GM12878 (cell line): Measurements from ENCODE around the gene TMPRSS13. TPM values are rescaled to one million over a fixed set of nuclear protein-coding genes. Genes with fewer than 3 reads are reported as not detected.

Experiments
- ATAC-seq: fragments of 200-7000 bp; cut with Tn5 transposase; 3 replicates; pipeline ENCODE4 v1.9.1; 2020; ENCODE audit warnings: mild to moderate bottlenecking, moderate library complexity
- BruUV-seq: library from RNA; stranded (reverse); fragments of 400-500 nt; replicated peaks from 2 replicates; lab custom pipeline; 2021; lab: Mats Ljungman, UMichigan
- CTCF ChIA-PET: fragments of 300-600 bp; sonication (Branson Sonifier 250); formaldehyde crosslinking; extraction: SDS; loops from one replicate; lab custom pipeline; 2021; ENCODE audit warnings: inconsistent platforms; lab: Yijun Ruan, JAX
- POLR2A ChIA-PET: fragments of 350-600 bp; formaldehyde crosslinking; extraction: SDS; loops from one replicate; lab custom pipeline; 2021; ENCODE audit warnings: inconsistent platforms; lab: Charles Lee
- RAD21 ChIA-PET: fragments of 300-600 bp; sonication (Branson Sonifier 250); formaldehyde crosslinking; loops from one replicate; lab custom pipeline; 2023; ENCODE audit warnings: antibody characterized with exemption; ENCODE audit not compliant: unreplicated experiment; lab: Charles Lee
- SMC1A ChIA-PET: fragments of 300-600 bp; sonication (Branson Sonifier 250); formaldehyde crosslinking; loops from one replicate; lab custom pipeline; 2023; ENCODE audit not compliant: unreplicated experiment, uncharacterized antibody; lab: Charles Lee
- DNase-seq: peaks from one replicate; pipeline ENCODE4 v3.0.0-alpha.2; 2011; ENCODE audit warnings: low read depth, low spot score
- FAIRE-seq: peaks from 3 replicates; lab custom pipeline; 2011; peaks lifted over from hg19 to GRCh38; lab: Jason Lieb, UNC
- H2AFZ ChIP-seq: 2 replicates; pipeline ENCODE4 v1.6.0; 2011; ENCODE audit warnings: low read depth, low read length, control low read depth; ENCODE audit not compliant: control insufficient read depth
- H3K27ac ChIP-seq: 2 replicates; pipeline ENCODE4 v1.5.1; 2011; ENCODE audit warnings: control low read depth; ENCODE audit not compliant: control insufficient read depth, insufficient read depth
- H3K27me3 ChIP-seq, 2 experiments: replicated peaks in 1 of 2; 2 replicates each; pipeline versions ENCODE4 v1.6.0 to v1.6.1; 2011; ENCODE audit warnings: low read length in 1 of 2; ENCODE audit not compliant: control insufficient read depth in 2 of 2, insufficient read depth in 2 of 2
- H3K36me3 ChIP-seq, 2 experiments: 2 replicates each; pipeline ENCODE4 v1.5.1; 2011; ENCODE audit warnings: low read length in 1 of 2; ENCODE audit not compliant: control insufficient read depth in 2 of 2, insufficient read depth in 2 of 2
- H3K4me1 ChIP-seq: 2 replicates; pipeline ENCODE4 v1.6.1; 2011; ENCODE audit warnings: mild to moderate bottlenecking, low read length, moderate library complexity, mixed read lengths; ENCODE audit not compliant: control insufficient read depth, insufficient read depth
- H3K4me2 ChIP-seq: 2 replicates; pipeline ENCODE4 v1.6.0; 2011; ENCODE audit warnings: control low read depth; ENCODE audit not compliant: control insufficient read depth, insufficient read depth
- H3K4me3 ChIP-seq: fragments of 200-600 bp; sonication (generic); 2 replicates; pipeline ENCODE4 v1.5.1; 2016
- H3K79me2 ChIP-seq: 2 replicates; pipeline ENCODE4 v1.6.0; 2011; ENCODE audit warnings: low read length; ENCODE audit not compliant: control insufficient read depth, insufficient read depth
- H3K9ac ChIP-seq: 2 replicates; pipeline ENCODE4 v1.8.0; 2011; ENCODE audit warnings: low read length, control low read depth, mixed read lengths; ENCODE audit not compliant: control insufficient read depth, insufficient read depth
- H3K9me3 ChIP-seq: replicated peaks from 3 replicates; pipeline ENCODE4 v1.5.1; 2011; ENCODE audit warnings: mild to moderate bottlenecking, low read length; ENCODE audit not compliant: control insufficient read depth, insufficient read depth
- H4K20me1 ChIP-seq: 2 replicates; pipeline ENCODE4 v1.6.0; 2011; ENCODE audit not compliant: control insufficient read depth, insufficient read depth
- CBX5 ChIP-seq: sonication (generic); IDR thresholded peaks from 2 replicates; pipeline ENCODE4 v1.6.1; 2016; ENCODE audit warnings: low read depth, moderate library complexity, mild to moderate bottlenecking, inconsistent platforms
- CHD1 ChIP-seq: IDR thresholded peaks from 2 replicates; pipeline ENCODE4 v1.6.1; 2012; ENCODE audit warnings: low read depth, low read length, improper control_type of control experiment
- CREM ChIP-seq: IDR thresholded peaks from 2 replicates; pipeline ENCODE4 v1.6.1; 2014; ENCODE audit warnings: antibody characterized with exemption, low read depth
- ESRRA ChIP-seq: IDR thresholded peaks from 2 replicates; pipeline ENCODE4 v1.6.1; 2012; ENCODE audit warnings: mild to moderate bottlenecking, low read length, improper control_type of control experiment
- HCFC1 ChIP-seq: fragments of 150-350 bp; IDR thresholded peaks from 2 replicates; pipeline ENCODE4 v1.6.1; 2014; ENCODE audit warnings: low read length
- HDAC6 ChIP-seq: fragments of 200-600 bp; sonication (generic); IDR thresholded peaks from one replicate; pipeline ENCODE4 v1.8.0; 2017; ENCODE audit warnings: antibody characterized with exemption; ENCODE audit not compliant: unreplicated experiment
- PAX5 ChIP-seq: IDR thresholded peaks from 2 replicates; pipeline ENCODE4 v1.6.1; 2011; ENCODE audit warnings: low read depth, low read length, borderline replicate concordance
- PBX3 ChIP-seq: IDR thresholded peaks from 2 replicates; pipeline ENCODE4 v1.6.1; 2011; ENCODE audit warnings: mild to moderate bottlenecking, low read depth, low read length, moderate library complexity; ENCODE audit not compliant: insufficient replicate concordance
- SIX5 ChIP-seq: IDR thresholded peaks from 2 replicates; pipeline ENCODE4 v1.6.1; 2011; ENCODE audit warnings: mild to moderate bottlenecking, low read depth, low read length, moderate library complexity; ENCODE audit not compliant: severe bottlenecking
- ZBTB11 ChIP-seq: fragments of 450-650 bp; formaldehyde crosslinking; IDR thresholded peaks from 2 replicates; pipeline ENCODE4 v1.5.0; 2022; ENCODE audit warnings: mild to moderate bottlenecking, missing genetic modification characterization
- WGBS: methylation state at CpG from one replicate; pipeline ENCODE4 v1.1.6; 2016; ENCODE audit warnings: low lambda C conversion rate; ENCODE audit not compliant: insufficient replicate concordance, insufficient coverage; ENCODE audit errors: missing lambda C conversion rate; 5-methylcytosine and 5-hydroxymethylcytosine counted together
- in situ Hi-C: fragments of 300-500 bp; cut with MboI; formaldehyde crosslinking; loops from 9 replicates; pipeline ENCODE4 v1.14.3; 2018; ENCODE audit warnings: mixed read lengths
- intact Hi-C: fragments of 100-400 bp; cut with micrococcal nuclease; formaldehyde crosslinking; loops from one replicate; pipeline ENCODE4 v1.14.2; 2022; ENCODE audit not compliant: unreplicated experiment
- polyA plus RNA-seq, 11 experiments: library from polyadenylated mRNA; depleted of rRNA in 4 of 11; unstranded in 6 of 11; stranded (reverse) in 5 of 11; fragments of >200 nt; fragmentation: Nextera tagmentation in 4 of 11; fragmentation: Illumina TruSeq in 1 of 11; extraction: Ambion mirVana in 4 of 11; extraction: Trizol in 1 of 11; gene quantifications; 1 replicate in 1 of 11; 2 replicates in 10 of 11; pipeline versions ENCODE4 v1.2.1 to v1.2.3, GENCODE V29; 2011 to 2016; ENCODE audit warnings: inconsistent platforms in 2 of 11, missing spikeins in 2 of 11, low read depth in 1 of 11
- total RNA-seq, 4 experiments: library from RNA; depleted of rRNA in 3 of 4; stranded (reverse); fragments of >200 nt in 3 of 4; fragmentation: Illumina TruSeq in 1 of 4; extraction: Trizol in 1 of 4; gene quantifications; 2 replicates each; pipeline versions ENCODE4 v1.2.1 to v1.2.3, GENCODE V29; 2013 to 2021

TMPRSS13 gene
- total and polyA plus RNA-seq, 10 of the 15 experiments (the other 5 are each of a cell fraction or from before 2014, with no cell fraction given): 0.05 to 0.50 (median 0.26) TPM; not detected in 2

GRCh38 chr11:117902001-117902845 lies 27.0 kb downstream of the TMPRSS13 start:
- peaks cover 7% of the 10 kb centered on the region for H3K4me1 ChIP-seq
- H3K27ac ChIP-seq: no peak overlapping the region
- FAIRE-seq (no peak), DNase-seq (no peak), ATAC-seq (no peak)
- no peak overlapping the region for H2AFZ ChIP-seq
- H3K4me3 ChIP-seq: no peak overlapping the region
- TF ChIP-seq PAX5 (no peak), CBX5 (no peak), CREM (no peak), HDAC6 (no peak), ZBTB11 (CRISPR knock-in tag) (no peak), SIX5 (no peak), ESRRA (no peak), HCFC1 (no peak), CHD1 (no peak), PBX3 (no peak)
- RAD21 ChIA-PET: interaction anchor here (1.4 kb wide), 1 partner anchor 78 kb away, joined by 5 read pairs; no protein-coding TSS in a partner anchor
- WGBS: 40% methylated on average over 13 of the region's 13 CpGs
- intact Hi-C loops (no loop called here), in situ Hi-C loops (no loop called here)
- SMC1A ChIA-PET: interaction anchor here (1.0 to 6.4 kb wide), 3 partner anchors 44 to 95 kb away, joined by 3 to 29 read pairs (median 5); no protein-coding TSS in a partner anchor
- no peak overlapping the region for H3K9ac ChIP-seq
- POLR2A ChIA-PET: interaction anchor here (0.6 kb wide), 2 partner anchors 92 to 917 kb away, joined by 3 to 4 read pairs; no protein-coding TSS in a partner anchor
- no TSS peak for BruUV-seq
- no peaks in the 10 kb centered on the region for H3K79me2 ChIP-seq
- CTCF ChIA-PET: interaction anchor here (0.8 to 5.8 kb wide), 8 partner anchors 25 to 95 kb away, joined by 3 to 32 read pairs (median 3); no protein-coding TSS in a partner anchor
- H3K36me3 ChIP-seq: no peaks in the 10 kb centered on the region
- H3K27me3 ChIP-seq: no peaks in the 10 kb centered on the region; a peak in 1 of 4 replicates
- no peaks in the 10 kb centered on the region for H3K9me3 ChIP-seq
- H4K20me1 ChIP-seq: no peaks in the 10 kb centered on the region
- H3K4me2 ChIP-seq: no peak overlapping the region
